H1 (cell line): ENCODE results near the gene BCAM. TPM values are rescaled to one million over a fixed set of nuclear protein-coding genes. Genes with fewer than 3 reads are reported as not detected.

Experiments
- CTCF ChIA-PET: fragments of 300-600 bp; sonication (Branson Sonifier 250); formaldehyde crosslinking; loops from one replicate; lab custom pipeline; 2021; ENCODE audit not compliant: partially characterized antibody; lab: Charles Lee
- POLR2A ChIA-PET: fragments of 300-600 bp; sonication (Branson Sonifier 250); formaldehyde crosslinking; loops from one replicate; lab custom pipeline; 2021; ENCODE audit warnings: inconsistent platforms; ENCODE audit not compliant: partially characterized antibody; lab: Charles Lee
- DNase-seq, 2 experiments: peaks; one replicate each; pipeline versions ENCODE4 v3.0.0 to v3.0.0-alpha.2; 2010 to 2022; ENCODE audit warnings: low spot score in 2 of 2, low read depth in 1 of 2, mixed read lengths in 1 of 2
- FAIRE-seq: peaks from 2 replicates; lab custom pipeline; 2011; peaks lifted over from hg19 to GRCh38; lab: Jason Lieb, UNC
- H2AFZ ChIP-seq: 2 replicates; pipeline ENCODE4 v1.8.1; 2012; ENCODE audit warnings: low read length, inconsistent platforms
- H2AK5ac ChIP-seq: 2 replicates; pipeline ENCODE4 v1.6.1; 2013; ENCODE audit warnings: low read depth, low read length
- H2BK120ac ChIP-seq: replicated peaks from 2 replicates; pipeline ENCODE3; 2013; ENCODE audit warnings: low read depth, low read length, inconsistent platforms
- H2BK12ac ChIP-seq: 2 replicates; pipeline ENCODE4 v1.6.1; 2013; ENCODE audit warnings: low read depth, low read length
- H2BK15ac ChIP-seq: 2 replicates; pipeline ENCODE4 v1.6.1; 2013; ENCODE audit warnings: low read length
- H2BK20ac ChIP-seq: 2 replicates; pipeline ENCODE4 v1.6.1; 2013; ENCODE audit warnings: low read length
- H2BK5ac ChIP-seq: 2 replicates; pipeline ENCODE4 v1.6.1; 2013; ENCODE audit warnings: low read depth, low read length
- H3K14ac ChIP-seq: 2 replicates; pipeline ENCODE4 v1.6.1; 2013; ENCODE audit warnings: inconsistent platforms; ENCODE audit not compliant: insufficient read length
- H3K18ac ChIP-seq: 2 replicates; pipeline ENCODE4 v1.6.1; 2013; ENCODE audit warnings: low read length; ENCODE audit errors: extremely low read depth
- H3K23ac ChIP-seq: 2 replicates; pipeline ENCODE4 v1.6.1; 2013; ENCODE audit warnings: inconsistent platforms; ENCODE audit not compliant: insufficient read length
- H3K23me2 ChIP-seq: 2 replicates; pipeline ENCODE4 v1.6.1; 2013; ENCODE audit warnings: low read depth, low read length
- H3K27ac ChIP-seq: 2 replicates; pipeline ENCODE4 v1.6.1; 2011; ENCODE audit warnings: low read depth, low read length, inconsistent platforms
- H3K27me3 ChIP-seq, 4 experiments: replicated peaks in 1 of 4; 1 replicate in 1 of 4; 2 replicates in 3 of 4; pipeline versions ENCODE4 v1.6.1 to v1.8.1; 2011 to 2013; ENCODE audit warnings: low read length in 3 of 4, mild to moderate bottlenecking in 3 of 4, inconsistent platforms in 2 of 4, mixed read lengths in 2 of 4, moderate library complexity in 1 of 4; ENCODE audit not compliant: control insufficient read depth in 3 of 4, insufficient read depth in 3 of 4; ENCODE audit errors: extremely low read depth in 1 of 4
- H3K36me3 ChIP-seq, 4 experiments: 2 replicates each; pipeline versions ENCODE4 v1.6.1 to v1.8.1; 2011 to 2013; ENCODE audit warnings: mild to moderate bottlenecking in 4 of 4, low read length in 3 of 4, moderate library complexity in 2 of 4, control low read depth in 1 of 4, inconsistent platforms in 1 of 4; ENCODE audit not compliant: insufficient read depth in 4 of 4, control insufficient read depth in 2 of 4
- H3K4ac ChIP-seq: replicated peaks from 2 replicates; pipeline ENCODE3; 2013; ENCODE audit warnings: low read length, low read depth, mixed read lengths, inconsistent platforms; ENCODE audit not compliant: insufficient read length
- H3K4me1 ChIP-seq, 4 experiments: replicated peaks in 1 of 4; 1 replicate in 1 of 4; 2 replicates in 3 of 4; pipeline versions ENCODE4 v1.6.1 to v1.8.1; 2011 to 2013; ENCODE audit warnings: low read length in 3 of 4, inconsistent platforms in 2 of 4, mixed read lengths in 1 of 4; ENCODE audit not compliant: insufficient read depth in 4 of 4, control insufficient read depth in 3 of 4
- H3K4me2 ChIP-seq, 2 experiments: 2 replicates each; pipeline versions ENCODE4 v1.6.1 to v1.8.1; 2011 to 2013; ENCODE audit warnings: low read depth in 2 of 2, low read length in 2 of 2, control low read depth in 1 of 2, inconsistent platforms in 1 of 2, mild to moderate bottlenecking in 1 of 2; ENCODE audit not compliant: insufficient read depth in 1 of 2
- H3K4me3 ChIP-seq, 4 experiments: fragments of 200-600, 300-600 bp in 1 of 4; sonication (generic), shearing (Covaris generic), sonication (Bioruptor Twin) in 1 of 4; 2 replicates each; pipeline versions ENCODE4 v1.5.1 to v1.8.1; 2011 to 2016; ENCODE audit warnings: low read length in 4 of 4, low read depth in 3 of 4, control low read depth in 2 of 4, inconsistent platforms in 2 of 4, mild to moderate bottlenecking in 2 of 4, mixed read lengths in 1 of 4, moderate library complexity in 1 of 4; ENCODE audit not compliant: insufficient read depth in 2 of 4; ENCODE audit errors: extremely low read depth in 1 of 4
- H3K56ac ChIP-seq: replicated peaks from 2 replicates; pipeline ENCODE3; 2013; ENCODE audit warnings: low read depth, mild to moderate bottlenecking, mixed read lengths, low read length, inconsistent platforms; ENCODE audit not compliant: insufficient read length
- H3K79me1 ChIP-seq: 2 replicates; pipeline ENCODE4 v1.6.1; 2013; ENCODE audit warnings: low read depth, low read length, control low read depth
- H3K79me2 ChIP-seq, 2 experiments: 2 replicates each; pipeline versions ENCODE4 v1.6.1 to v1.8.1; 2012 to 2013; ENCODE audit warnings: low read length in 2 of 2, mild to moderate bottlenecking in 2 of 2, inconsistent platforms in 1 of 2; ENCODE audit not compliant: insufficient read depth in 2 of 2, control insufficient read depth in 1 of 2
- H3K9ac ChIP-seq, 4 experiments: replicated peaks in 1 of 4; 1 replicate in 1 of 4; 2 replicates in 3 of 4; pipeline versions ENCODE4 v1.6.1 to v1.8.1; 2011 to 2013; ENCODE audit warnings: low read depth in 3 of 4, low read length in 3 of 4, control low read depth in 2 of 4, mild to moderate bottlenecking in 2 of 4, moderate library complexity in 2 of 4, inconsistent platforms in 1 of 4; ENCODE audit errors: extremely low read depth in 1 of 4
- H3K9me3 ChIP-seq, 2 experiments: 2 replicates each; pipeline versions ENCODE4 v1.6.1 to v1.8.1; 2012 to 2013; ENCODE audit warnings: mild to moderate bottlenecking in 2 of 2, moderate library complexity in 2 of 2, control low read depth in 1 of 2, inconsistent platforms in 1 of 2, low read depth in 1 of 2, low read length in 1 of 2, mixed read lengths in 1 of 2; ENCODE audit not compliant: insufficient read depth in 2 of 2
- H4K20me1 ChIP-seq, 2 experiments: replicated peaks in 1 of 2; 2 replicates each; pipeline versions ENCODE3 to v1.8.1; 2011 to 2013; ENCODE audit warnings: inconsistent platforms in 2 of 2, low read length in 2 of 2, mild to moderate bottlenecking in 1 of 2; ENCODE audit not compliant: insufficient read depth in 2 of 2, control insufficient read depth in 1 of 2
- H4K5ac ChIP-seq: 2 replicates; pipeline ENCODE4 v1.6.1; 2013; ENCODE audit warnings: low read length, low read depth, mixed read lengths, inconsistent platforms; ENCODE audit not compliant: insufficient read length
- H4K8ac ChIP-seq: 2 replicates; pipeline ENCODE4 v1.8.0; 2013; ENCODE audit warnings: mild to moderate bottlenecking, moderate library complexity, low read length, inconsistent platforms; ENCODE audit not compliant: insufficient read depth; ENCODE audit errors: extremely low read depth
- H4K91ac ChIP-seq: replicated peaks from 2 replicates; pipeline ENCODE3; 2013; ENCODE audit warnings: low read length, mixed read lengths, inconsistent platforms; ENCODE audit not compliant: insufficient read length
- CBX5 ChIP-seq: fragments of 300-800, 300-1000 bp; sonication (generic); IDR thresholded peaks from 2 replicates; pipeline ENCODE4 v1.7.1; 2016; ENCODE audit warnings: antibody characterized with exemption, low read length, low read depth
- CBX8 ChIP-seq: fragments of 300-800, 300-1000 bp; sonication (generic); IDR thresholded peaks from 2 replicates; pipeline ENCODE4 v1.7.1; 2016; ENCODE audit warnings: low read depth, low read length, borderline replicate concordance
- CHD2 ChIP-seq: IDR thresholded peaks from 2 replicates; pipeline ENCODE4 v1.6.1; 2012; ENCODE audit warnings: low read length, improper control_type of control experiment
- CREB1 ChIP-seq: IDR thresholded peaks from 2 replicates; pipeline ENCODE4 v1.6.1; 2012; ENCODE audit warnings: inconsistent platforms
- CTBP2 ChIP-seq: IDR thresholded peaks from 2 replicates; pipeline ENCODE4 v1.7.0; 2011; ENCODE audit warnings: borderline replicate concordance, mild to moderate bottlenecking, moderate library complexity, mixed read lengths, low read length; ENCODE audit not compliant: insufficient read depth, insufficient read length
- EP300 ChIP-seq, 2 experiments: IDR thresholded peaks; 1 replicate in 1 of 2; 2 replicates in 1 of 2; pipeline ENCODE4 v1.6.1; 2011 to 2012; ENCODE audit warnings: low read depth in 2 of 2, low read length in 2 of 2, mild to moderate bottlenecking in 2 of 2, borderline replicate concordance in 1 of 2, inconsistent platforms in 1 of 2, moderate library complexity in 1 of 2
- SUZ12 ChIP-seq: fragments of 200-600 bp; sonication (generic); IDR thresholded peaks from 2 replicates; pipeline ENCODE4 v1.6.1; 2012; ENCODE audit warnings: mild to moderate bottlenecking, inconsistent platforms, low read length, moderate library complexity, mixed read lengths
- WGBS, 2 experiments: shearing (Covaris generic) in 1 of 2; methylation state at CpG; one replicate each; pipeline versions ENCODE4 v1.1.6 to v1.1.7; 2013 to 2015; ENCODE audit warnings: low lambda C conversion rate in 2 of 2, mixed read lengths in 2 of 2, inconsistent platforms in 1 of 2, low coverage in 1 of 2, missing lambda C conversion rate in 1 of 2; ENCODE audit not compliant: insufficient replicate concordance in 2 of 2, insufficient coverage in 1 of 2, insufficient read length in 1 of 2; ENCODE audit errors: extremely low coverage in 1 of 2, missing lambda C conversion rate in 1 of 2; 5-methylcytosine and 5-hydroxymethylcytosine counted together
- polyA plus RNA-seq, 7 experiments: library from polyadenylated mRNA; depleted of rRNA in 3 of 7; stranded (reverse) in 5 of 7; unstranded in 2 of 7; fragments of >200 nt in 5 of 7; fragments of 200-250 nt in 2 of 7; gene quantifications; 1 replicate in 5 of 7; 2 replicates in 1 of 7; 4 replicates in 1 of 7; pipeline versions ENCODE4 v1.2.1 to v1.2.3, GENCODE V29; 2011 to 2013; ENCODE audit warnings: missing spikeins in 2 of 7, mixed read lengths in 2 of 7
- total RNA-seq: library from RNA; stranded (reverse); fragmentation: NEBNext Ultra II Directional; extraction: Animal tissue kit (Norgen Biotek cat#: 25700); gene quantifications from 2 replicates; pipeline ENCODE4 v1.2.1, GENCODE V29; 2021

Gene BCAM
- total and polyA plus RNA-seq, 2 of the 8 experiments (the other 6 are each of a cell fraction or from before 2014, with no cell fraction given): 32.5 to 81.4 TPM

DNA sequence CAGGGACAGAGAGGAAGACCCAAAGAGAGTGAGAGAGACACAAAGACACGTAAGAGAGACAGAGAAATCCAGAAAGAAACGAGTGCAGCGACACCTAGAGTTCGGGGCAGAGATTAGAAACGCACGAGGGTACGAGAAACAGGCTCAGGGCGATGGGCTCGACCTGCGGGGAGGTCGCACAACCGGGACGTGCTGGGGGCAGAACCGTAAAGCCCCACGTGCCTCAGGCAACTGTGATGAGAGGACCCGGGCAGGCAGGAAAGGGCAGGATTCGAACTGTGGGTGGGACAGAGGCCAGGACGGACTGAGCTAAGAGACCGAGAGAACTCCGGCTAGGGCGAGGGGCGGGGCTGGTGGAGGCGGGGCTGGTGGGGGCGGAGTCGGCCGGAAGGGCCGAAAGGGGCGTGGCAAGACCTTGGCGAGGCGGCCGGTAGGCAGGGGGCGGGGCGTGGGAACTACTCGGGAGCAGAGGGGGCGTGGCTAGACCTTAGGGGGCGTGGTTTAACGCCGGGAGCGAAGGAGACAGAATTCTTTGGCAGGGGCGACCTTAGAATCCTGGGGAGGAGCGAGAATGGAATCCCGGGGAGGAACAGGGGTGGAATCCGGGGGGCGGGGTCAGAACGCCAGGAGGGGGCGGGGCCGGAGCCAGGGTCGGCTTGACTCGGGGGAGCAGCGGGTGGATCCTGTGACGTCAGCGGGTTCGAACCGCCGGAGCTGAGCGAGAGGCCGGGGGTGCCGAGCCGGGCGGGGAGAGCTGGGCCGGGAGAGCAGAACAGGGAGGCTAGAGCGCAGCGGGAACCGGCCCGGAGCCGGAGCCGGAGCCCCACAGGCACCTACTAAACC lies 36.9 kb downstream of the BCAM start, which contains the start of gene NECTIN2:
Gene NECTIN2 (plus strand): TSS at position 686 of the 843 bp plus-strand sequence. CDS start 229 bp downstream, outside the sequence.
- H4K5ac ChIP-seq: peak within 1 kb of the TSS; percentile 69
- H4K20me1 ChIP-seq: peaks cover 12 to 18% of the 10 kb centered on the region in 2 experiments
- peak within 1 kb of the TSS; percentile 95 to 97 for H3K4me2 ChIP-seq
- FAIRE-seq: peak; percentile 94
- H2BK12ac ChIP-seq: peak within 1 kb of the TSS; percentile 96
- peak within 1 kb of the TSS; percentile 87 for H3K56ac ChIP-seq
- H3K79me1 ChIP-seq: peaks cover 9% of the 10 kb centered on the region; the same call in 1 of the 2 replicates
- H4K8ac ChIP-seq: peak within 1 kb of the TSS; percentile 76
- H3K9me3 ChIP-seq: no peaks in the 10 kb centered on the region
- H2BK20ac ChIP-seq: peak within 1 kb of the TSS; percentile 98
- H3K27ac ChIP-seq: peak within 1 kb of the TSS; percentile 92
- H4K91ac ChIP-seq: peak within 1 kb of the TSS; percentile 75
- ChIA-PET POLR2A (interaction anchor here (0.5 to 6.6 kb wide), 11 partner anchors 9 to 1565 kb away, joined by 3 to 65 read pairs (median 5); partner anchors contain the start of genes APOE, BCAM and TOMM40), CTCF (interaction anchor here (0.6 to 1.9 kb wide), 26 partner anchors 10 to 167 kb away, joined by 3 to 19 read pairs (median 3); partner anchors contain the start of genes BCAM and CBLC)
- peak within 1 kb of the TSS; percentile 99 for H3K18ac ChIP-seq
- peak; percentile 97 to 100 for DNase-seq
- peak within 1 kb of the TSS; percentile 84 to 98 (median 92) for H3K4me3 ChIP-seq
- H3K79me2 ChIP-seq: peaks cover 19 to 39% of the 10 kb centered on the region in 2 experiments
- peak within 1 kb of the TSS; percentile 93 for H2BK5ac ChIP-seq
- peak within 1 kb of the TSS; percentile 83 to 99 (median 90) for H3K9ac ChIP-seq
- H2AK5ac ChIP-seq: 0 out of 2 replicates have a peak within 1 kb of the TSS, but pooled peaks have one; percentile 65
- H2BK15ac ChIP-seq: peak within 1 kb of the TSS; percentile 98
- H3K36me3 ChIP-seq: no peaks in the 10 kb centered on the region
- H3K14ac ChIP-seq: no peak within 1 kb of the TSS
- H3K4me1 ChIP-seq: peaks cover 14 to 22% (median 16%) of the 10 kb centered on the region in 4 experiments
- peak within 1 kb of the TSS; percentile 58 for H3K4ac ChIP-seq
- peak within 1 kb of the TSS; percentile 92; the same call in 1 of the 2 replicates for H2AFZ ChIP-seq
- H3K23ac ChIP-seq: no peak within 1 kb of the TSS
- peak within 1 kb of the TSS; percentile 62 for H2BK120ac ChIP-seq
- H3K23me2 ChIP-seq: peaks cover 18% of the 10 kb centered on the region
- WGBS, 2 experiments: 2% methylated on average over 46 of the region's 67 CpGs; no CpG with 5 or more reads in 1 of the 2 experiments
- H3K27me3 ChIP-seq: peaks cover 0 to 2% (median 0%) of the 10 kb centered on the region in 4 experiments; a peak in 1 of 7 replicates
- TF ChIP-seq CBX5: no peak
- no peak for TF ChIP-seq CTBP2
- peak; percentile 86 for TF ChIP-seq CREB1
- TF ChIP-seq CHD2: no peak
- TF ChIP-seq SUZ12: no peak
- no peak for TF ChIP-seq CBX8
- TF ChIP-seq EP300 (IDR thresholded peaks at IDR 0.05; ENCODE audit: borderline replicate concordance in 1 of 2, low read depth in 2 of 2, low read length in 2 of 2): 0 out of 3 replicates have a peak, but pooled peaks of 1 of the 2 experiments have one; percentile 32
